KOPT-K1 (cell line): Measurements from ENCODE around the gene C16orf92.

Experiments used
- H3K27ac ChIP-seq: fragments of 200-600 bp; sonication (generic); 2 replicates; pipeline ENCODE4 v1.5.1; 2016; ENCODE audit warnings: antibody characterized with exemption, mild to moderate bottlenecking, low read depth, low read length; ENCODE audit not compliant: poor library complexity, severe bottlenecking
- H3K36me3 ChIP-seq: fragments of 200-600 bp; sonication (generic); 2 replicates; pipeline ENCODE4 v1.5.1; 2017; ENCODE audit warnings: antibody characterized with exemption, mild to moderate bottlenecking, low read length, moderate library complexity; ENCODE audit not compliant: insufficient read depth
- H3K9me3 ChIP-seq: fragments of 200-600 bp; sonication (generic); 2 replicates; pipeline ENCODE4 v1.5.1; 2017; ENCODE audit warnings: antibody characterized with exemption, low read length, mild to moderate bottlenecking; ENCODE audit not compliant: insufficient read depth, poor library complexity, severe bottlenecking

C16orf92 gene

DNA sequence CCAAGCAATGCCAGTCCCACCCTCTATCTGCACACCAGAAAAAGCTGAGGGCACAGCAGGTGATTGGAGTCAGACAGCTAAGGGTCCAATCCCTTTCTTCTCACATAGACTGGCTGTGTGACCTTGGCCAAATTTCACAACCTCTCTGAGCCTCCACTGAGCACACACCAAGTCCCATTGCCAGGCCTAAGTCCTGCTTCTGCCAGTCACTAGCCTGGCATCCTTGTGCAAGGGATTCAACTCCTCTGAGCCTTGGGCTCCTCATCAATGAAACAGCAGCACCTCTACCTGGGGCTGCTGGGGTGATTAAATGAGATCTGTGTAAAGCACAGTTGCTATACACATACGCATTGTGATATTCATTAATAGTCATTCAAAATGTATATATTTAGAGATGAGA is 23.6 kb downstream of the C16orf92 start:
- H3K36me3 ChIP-seq = no peaks in the 10 kb centered on the region
- H3K9me3 ChIP-seq = no peaks in the 10 kb centered on the region
- H3K27ac ChIP-seq = no peak overlapping the region

DNA sequence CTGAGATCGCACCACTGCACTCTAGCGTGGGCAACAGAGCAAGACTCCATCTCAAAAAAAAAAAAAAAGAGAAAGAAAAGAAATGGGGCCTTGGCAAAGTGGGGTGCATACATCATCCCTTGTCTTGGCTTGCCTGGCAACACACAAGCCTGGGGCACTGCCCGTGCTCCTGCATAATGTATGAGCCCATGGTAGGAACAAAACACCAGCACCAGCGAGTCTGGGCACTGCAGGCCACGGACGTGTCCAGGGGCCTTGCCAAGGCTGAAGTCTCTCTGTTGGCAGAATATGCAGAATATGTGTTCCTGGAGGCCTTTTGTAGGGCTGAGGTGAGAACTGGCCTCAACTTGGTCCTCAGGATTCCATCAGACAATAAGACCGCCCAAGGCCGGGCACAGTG is 26.9 kb downstream of the C16orf92 start:
- Histone ChIP-seq H3K36me3 (no peaks in the 10 kb centered on the region), H3K9me3 (no peaks in the 10 kb centered on the region), H3K27ac (no peak overlapping the region)

DNA sequence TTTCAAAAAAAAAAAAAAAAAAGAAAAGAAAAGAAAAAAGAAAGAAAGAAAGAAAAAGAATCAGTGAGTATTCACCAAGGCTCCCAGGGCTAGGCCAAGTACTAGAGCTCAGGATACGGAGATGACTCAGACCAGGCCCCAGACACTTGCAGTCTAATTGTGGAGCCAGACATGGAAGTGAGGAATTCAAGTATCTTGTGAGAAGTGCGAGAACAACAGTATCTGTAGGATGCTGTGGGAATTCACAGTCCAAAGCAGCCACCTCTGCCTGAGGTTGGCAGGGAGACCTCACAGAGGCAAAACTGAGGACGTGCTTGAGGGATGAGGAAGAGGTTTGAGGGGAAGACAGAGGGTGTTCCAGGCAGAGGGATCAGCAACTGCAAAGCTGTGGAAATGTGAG is 28.5 kb downstream of the C16orf92 start:
- H3K9me3 ChIP-seq = no peaks in the 10 kb centered on the region
- H3K36me3 ChIP-seq = no peaks in the 10 kb centered on the region
- peak overlapping the region; percentile 92 for H3K27ac ChIP-seq

- no peaks in the 10 kb centered on the region for H3K9me3 ChIP-seq
- H3K36me3 ChIP-seq = no peaks in the 10 kb centered on the region
- H3K27ac ChIP-seq = peak overlapping the region; percentile 92
These were observed 29.8 kb downstream of the C16orf92 start for GRCh38 chr16:30052671-30053372.

DNA sequence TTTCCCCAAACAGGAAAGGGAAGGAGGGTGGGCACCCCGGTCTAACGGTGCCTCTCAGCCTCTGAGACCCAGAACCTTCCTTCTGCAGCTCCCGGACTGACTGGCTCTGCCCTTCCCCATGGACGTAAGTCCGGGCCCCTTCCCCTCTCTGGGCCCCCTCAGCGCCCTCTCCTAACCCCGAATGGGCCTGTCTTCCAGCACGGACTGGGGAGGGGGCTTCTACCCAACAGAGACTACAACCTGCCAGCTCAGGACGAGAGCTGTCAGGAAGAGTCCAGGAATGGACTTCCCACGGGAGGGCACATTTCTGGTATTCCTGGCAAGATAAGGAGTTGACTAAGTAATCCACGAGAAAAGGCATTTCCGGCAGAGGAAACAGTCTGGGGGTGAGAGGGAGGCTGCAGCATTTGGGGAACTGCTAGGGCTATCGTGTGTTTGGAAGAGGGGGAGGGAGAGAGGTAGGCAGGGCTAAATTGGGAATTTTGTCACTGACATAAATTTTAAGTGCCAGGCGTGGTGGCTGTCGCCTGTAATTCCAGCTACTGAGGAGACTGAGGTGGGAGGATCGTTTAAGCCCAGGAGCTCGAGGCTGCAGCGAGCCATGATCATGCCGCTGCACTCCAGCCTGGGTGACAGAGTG is 30.5 kb downstream of the C16orf92 start:
- no peaks in the 10 kb centered on the region for H3K9me3 ChIP-seq
- H3K27ac ChIP-seq = peak overlapping the region; percentile 92

GRCh38 chr16:30054451-30054850 is 31.5 kb downstream of the C16orf92 start:
- Histone ChIP-seq H3K9me3 (no peaks in the 10 kb centered on the region), H3K27ac (peak overlapping the region; percentile 18), H3K36me3 (no peaks in the 10 kb centered on the region)

More for the DNA sequence above, 30.5 kb downstream of the C16orf92 start:
- H3K36me3 ChIP-seq = no peaks in the 10 kb centered on the region

GRCh38 chr16:30054959-30055553 is 32.1 kb downstream of the C16orf92 start:
- no peaks in the 10 kb centered on the region for H3K9me3 ChIP-seq
- peak overlapping the region; percentile 18 for H3K27ac ChIP-seq
- no peaks in the 10 kb centered on the region for H3K36me3 ChIP-seq

DNA sequence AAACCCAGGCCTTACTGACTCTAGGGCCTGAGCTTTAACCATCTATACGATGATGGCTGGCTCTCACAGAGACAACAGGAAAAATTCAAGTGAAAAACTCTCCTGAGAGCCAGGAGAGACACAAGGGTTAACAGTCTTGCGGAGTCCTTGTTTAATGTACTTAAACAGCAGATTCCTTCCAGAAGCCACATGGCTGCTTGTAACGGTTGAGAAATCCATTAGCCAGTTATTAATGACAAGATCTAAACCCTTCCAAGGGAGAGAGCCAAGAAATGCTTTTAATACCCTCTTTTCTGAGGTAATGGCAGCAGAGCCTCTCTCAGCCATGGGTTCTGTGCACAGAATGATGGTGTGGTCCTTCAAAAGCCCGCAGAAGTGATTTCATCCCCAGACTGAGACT is 37.3 kb downstream of the C16orf92 start:
- H3K36me3 ChIP-seq = no peaks in the 10 kb centered on the region
- no peak overlapping the region for H3K27ac ChIP-seq
- H3K9me3 ChIP-seq = no peaks in the 10 kb centered on the region

DNA sequence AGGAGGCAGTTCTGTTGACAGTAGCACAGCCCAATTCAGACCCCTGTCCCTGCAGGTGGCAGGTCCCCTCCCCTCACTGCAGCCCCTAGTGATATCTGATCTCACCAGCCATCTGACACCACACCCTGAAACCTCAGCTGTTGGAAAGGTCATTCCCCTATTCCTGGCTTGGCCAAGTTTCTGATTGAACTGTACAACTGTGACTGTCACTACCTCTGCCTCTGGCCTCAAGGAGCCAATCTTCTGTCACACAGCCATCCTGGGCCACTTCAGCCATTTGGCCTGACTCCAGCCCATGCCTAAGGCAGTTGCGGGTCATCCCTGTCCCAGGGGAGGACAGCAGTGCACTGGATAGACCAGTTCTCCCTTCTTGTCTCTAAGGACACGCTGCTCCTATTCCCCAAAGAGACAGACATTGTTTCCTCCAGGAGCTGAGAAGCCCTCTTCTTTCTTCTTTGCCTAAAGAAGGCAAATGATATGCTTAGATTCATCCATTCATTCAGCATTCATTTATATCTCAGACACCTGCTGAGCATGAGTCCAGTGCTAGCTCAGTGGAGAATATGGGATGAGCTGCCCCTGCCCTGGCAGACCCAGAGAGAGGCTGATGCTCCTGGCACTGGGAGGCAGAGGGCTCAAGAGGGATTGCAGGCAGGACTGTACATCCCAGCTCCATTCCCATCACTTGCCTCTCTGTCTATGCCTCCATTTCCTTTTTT is 38.0 kb downstream of the C16orf92 start:
- H3K27ac ChIP-seq = no peak overlapping the region

GRCh38 chr16:30063278-30063892 is 40.4 kb downstream of the C16orf92 start:
- Histone ChIP-seq H3K36me3 (peaks cover 23% of the 10 kb centered on the region), H3K9me3 (no peaks in the 10 kb centered on the region), H3K27ac (peak overlapping the region; percentile 97)

More for the DNA sequence above, 38.0 kb downstream of the C16orf92 start:
- Histone ChIP-seq H3K9me3 (no peaks in the 10 kb centered on the region), H3K36me3 (no peaks in the 10 kb centered on the region)

- no peaks in the 10 kb centered on the region for H3K9me3 ChIP-seq
- H3K27ac ChIP-seq = peak overlapping the region; percentile 97
- peaks cover 30% of the 10 kb centered on the region for H3K36me3 ChIP-seq
These were observed 41.1 kb downstream of the C16orf92 start for GRCh38 chr16:30063893-30064728.

DNA sequence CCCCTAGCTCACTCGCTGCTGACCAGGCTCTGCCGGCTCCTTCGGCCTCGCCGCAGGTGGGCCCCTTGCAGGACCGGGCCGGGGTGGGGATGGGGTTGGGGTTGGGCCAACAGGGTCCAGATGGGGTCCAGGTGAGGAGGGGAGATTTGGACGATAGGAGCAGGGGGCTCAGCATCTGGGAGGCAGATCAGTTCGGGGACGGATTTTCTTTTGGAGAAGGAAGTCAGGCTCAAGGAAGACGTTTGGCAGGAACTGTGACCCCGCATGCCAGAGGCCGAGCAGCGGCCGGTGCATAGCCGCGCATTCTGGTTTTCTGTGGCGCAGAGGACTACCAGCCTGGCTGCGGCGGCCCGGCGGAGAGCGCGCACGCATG is 41.7 kb downstream of the C16orf92 start:
- peaks cover 36% of the 10 kb centered on the region for H3K36me3 ChIP-seq

GRCh38 chr16:30065102-30065942 is 42.3 kb downstream of the C16orf92 start, which contains the start of gene ALDOA:
ALDOA (plus strand) TSS chr16:30065760; CDS start chr16:30066898, 1,138 bp downstream.
- Histone ChIP-seq H3K36me3 (peaks cover 42% of the 10 kb centered on the region), H3K9me3 (no peaks in the 10 kb centered on the region), H3K27ac (peak within 1 kb of the TSS; percentile 97)

More for the DNA sequence above, 41.7 kb downstream of the C16orf92 start:
- Histone ChIP-seq H3K27ac (peak overlapping the region; percentile 97), H3K9me3 (no peaks in the 10 kb centered on the region)
